GM18505 (cell line): Measurements from ENCODE around the gene DAB1.

Source experiments
- ATAC-seq: cut with Tn5 transposase; IDR thresholded peaks from one replicate; pipeline ENCODE4 v1.9.1; 2021; ENCODE audit not compliant: unreplicated experiment
- POLR2A ChIP-seq: IDR thresholded peaks from 4 replicates; pipeline ENCODE4 v1.6.1; 2011; ENCODE audit warnings: borderline replicate concordance; ENCODE audit not compliant: insufficient read depth, insufficient read length; ENCODE audit errors: extremely low read depth

Gene DAB1

DNA sequence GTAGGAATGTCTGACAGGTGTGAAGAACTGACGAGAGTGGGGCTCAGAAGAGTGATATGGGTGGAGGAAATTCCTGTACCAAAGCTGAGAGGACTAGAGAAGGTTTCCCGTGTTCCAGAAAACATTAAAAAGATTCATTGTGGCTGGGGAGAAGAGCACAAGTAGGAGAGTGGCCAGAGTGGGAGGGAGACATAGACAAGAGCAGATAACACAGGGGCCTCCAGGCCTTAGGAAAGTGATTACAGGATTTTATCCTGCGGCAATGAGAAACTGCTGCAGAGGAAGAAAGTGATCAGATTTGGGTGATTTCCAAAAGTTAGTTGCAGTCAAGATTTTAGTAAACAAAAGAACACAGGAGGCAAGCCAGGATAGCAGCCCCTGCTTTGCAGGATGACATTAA, 465.9 kb downstream of the DAB1 start:
- no peak for TF ChIP-seq POLR2A
- no peak for ATAC-seq

DNA sequence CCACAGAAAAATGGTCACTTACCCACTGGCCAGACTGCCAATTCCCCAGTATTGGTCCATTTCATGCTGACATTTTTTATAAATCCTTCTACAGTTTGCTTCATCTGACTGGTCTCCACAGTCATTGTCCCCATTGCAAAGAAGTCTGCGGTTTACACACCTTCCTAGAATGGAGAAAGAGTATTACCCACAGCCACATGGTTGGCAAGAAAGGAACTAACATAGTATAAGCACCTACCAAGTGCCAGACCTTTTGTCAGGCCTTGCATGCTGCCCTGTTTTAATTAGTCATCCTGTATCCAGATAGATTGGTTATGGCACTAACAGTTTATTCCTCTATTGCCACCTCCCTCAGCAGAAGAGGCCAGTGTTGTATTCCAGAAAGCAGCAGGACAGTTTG, 469.2 kb downstream of the DAB1 start:
- ATAC-seq, result no peak

DNA sequence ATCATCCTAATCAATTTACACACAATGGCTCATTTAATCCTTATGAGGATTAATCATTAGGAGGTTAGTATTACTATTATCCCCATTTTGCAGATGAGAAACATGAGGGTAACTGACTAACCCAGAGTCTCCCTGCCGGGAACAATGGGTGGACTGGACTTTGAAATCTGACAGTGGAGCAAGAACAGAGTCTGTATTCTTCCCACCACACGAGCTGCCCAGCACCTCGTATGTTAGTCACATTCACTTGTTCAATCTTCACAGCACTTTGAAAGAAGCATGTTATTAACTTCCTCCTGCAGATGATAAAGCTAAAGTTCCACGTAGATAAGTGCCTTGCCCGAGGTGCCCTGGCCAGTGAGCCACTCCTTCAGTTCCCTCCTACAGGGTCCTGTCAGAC, 470.5 kb downstream of the DAB1 start:
- no peak for ATAC-seq
- no peak for TF ChIP-seq POLR2A

More for the DNA sequence above, 469.2 kb downstream of the DAB1 start:
- no peak for TF ChIP-seq POLR2A

DNA sequence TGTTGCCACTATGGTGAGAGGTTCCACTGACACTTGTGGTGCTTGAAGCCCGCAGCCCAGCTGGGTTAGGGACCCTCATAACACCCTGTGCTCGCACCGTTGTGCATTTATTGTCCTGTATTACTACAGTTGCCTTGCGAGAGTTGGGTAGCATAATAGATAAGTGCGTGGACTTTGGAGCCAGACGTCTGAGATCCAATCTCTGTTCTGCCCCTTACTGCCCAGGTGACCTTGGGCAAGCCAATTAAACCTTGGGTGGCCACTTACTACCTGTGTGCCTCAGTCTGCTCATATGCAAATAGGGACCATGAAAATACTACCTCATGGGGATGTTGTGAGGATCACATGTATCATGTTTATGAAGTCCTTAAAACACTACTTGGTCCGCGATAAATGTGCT, 471.4 kb downstream of the DAB1 start:
- TF ChIP-seq POLR2A, result no peak
- no peak for ATAC-seq

DNA sequence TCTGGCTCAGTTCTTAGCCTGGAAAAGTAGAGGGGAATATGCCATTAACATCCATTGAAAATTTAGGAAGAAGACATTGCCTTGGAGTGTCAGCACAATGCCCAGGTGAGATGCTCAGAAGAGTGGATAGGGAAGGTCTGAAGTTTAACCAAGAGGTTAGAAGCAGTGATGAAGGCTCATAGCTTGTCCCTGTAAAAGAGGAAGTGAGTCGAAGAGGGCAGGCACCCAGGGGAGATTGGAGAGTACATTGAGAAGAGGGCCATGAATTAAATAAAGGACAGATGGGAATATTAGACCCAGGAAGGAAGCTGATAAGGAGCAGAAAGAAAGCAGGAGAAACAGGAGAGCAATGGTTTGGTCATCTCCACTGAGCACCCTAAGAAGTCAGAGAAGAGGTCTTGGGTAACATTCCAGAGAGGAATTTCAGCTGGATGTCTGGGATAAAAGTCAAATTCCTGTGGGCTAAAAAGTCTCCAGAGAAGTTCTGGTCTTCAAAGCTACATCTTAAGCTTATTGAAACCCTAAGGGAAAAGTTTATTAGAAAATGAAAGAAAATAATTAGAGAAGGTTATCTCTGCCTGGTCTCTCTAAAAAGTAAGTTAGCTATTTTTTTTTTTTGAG, 475.3 kb downstream of the DAB1 start:
- TF ChIP-seq POLR2A, result no peak
- no peak for ATAC-seq
